Astrocyte (in vitro differentiated cells and primary cell): ENCODE measurements around the gene CCDC177.

Source experiments
- EZH2 ChIP-seq: IDR thresholded peaks from 2 replicates; pipeline ENCODE4 v1.6.1; 2012; ENCODE audit warnings: mild to moderate bottlenecking, low read length, inconsistent platforms; ENCODE audit not compliant: insufficient read depth
- TF ChIP-seq, protein P1 (sequence below): IDR thresholded peaks from 2 replicates; pipeline ENCODE4 v1.5.1; 2011; ENCODE audit warnings: low read depth, mild to moderate bottlenecking, inconsistent platforms, low read length, moderate library complexity; ENCODE audit not compliant: insufficient read depth

DNA sequence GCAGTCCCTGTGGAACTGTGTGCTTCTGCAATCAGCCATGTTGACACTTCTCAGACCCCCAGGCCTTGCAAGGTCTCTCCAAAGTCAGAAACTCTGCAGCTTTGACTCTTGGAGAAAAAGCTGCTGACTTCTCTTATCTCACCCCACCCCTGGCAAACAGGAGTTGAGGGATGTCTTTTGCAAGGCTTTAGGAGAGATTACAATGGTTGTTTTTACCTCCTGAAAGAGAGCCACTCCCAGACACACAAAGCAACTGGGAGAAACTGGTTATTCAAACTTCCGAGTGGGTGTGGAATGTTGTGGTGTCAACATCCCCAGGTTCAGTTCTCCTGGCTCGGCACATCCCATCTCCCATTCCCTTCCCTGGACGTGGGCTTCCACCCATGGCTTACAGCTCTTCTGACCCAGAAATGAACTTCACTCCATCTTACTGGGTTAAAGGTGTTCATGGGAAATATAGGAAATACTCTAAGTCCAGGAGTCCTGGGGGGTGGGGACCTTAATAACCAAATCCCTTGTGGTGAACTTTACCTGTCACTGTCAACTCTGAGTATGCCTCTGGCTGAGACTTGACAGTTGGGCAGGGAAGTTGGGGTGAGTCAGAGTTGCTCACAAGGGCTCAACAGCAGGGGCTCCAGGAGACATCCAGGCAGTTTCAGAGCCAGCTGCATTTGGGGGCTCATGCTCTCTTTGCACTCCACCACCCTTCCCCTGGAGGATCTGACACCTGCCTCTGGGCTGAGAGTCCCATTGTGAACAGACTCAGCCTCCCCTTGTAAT lies 41.9 kb downstream of the CCDC177 start:
- TF ChIP-seq, protein P1, sequence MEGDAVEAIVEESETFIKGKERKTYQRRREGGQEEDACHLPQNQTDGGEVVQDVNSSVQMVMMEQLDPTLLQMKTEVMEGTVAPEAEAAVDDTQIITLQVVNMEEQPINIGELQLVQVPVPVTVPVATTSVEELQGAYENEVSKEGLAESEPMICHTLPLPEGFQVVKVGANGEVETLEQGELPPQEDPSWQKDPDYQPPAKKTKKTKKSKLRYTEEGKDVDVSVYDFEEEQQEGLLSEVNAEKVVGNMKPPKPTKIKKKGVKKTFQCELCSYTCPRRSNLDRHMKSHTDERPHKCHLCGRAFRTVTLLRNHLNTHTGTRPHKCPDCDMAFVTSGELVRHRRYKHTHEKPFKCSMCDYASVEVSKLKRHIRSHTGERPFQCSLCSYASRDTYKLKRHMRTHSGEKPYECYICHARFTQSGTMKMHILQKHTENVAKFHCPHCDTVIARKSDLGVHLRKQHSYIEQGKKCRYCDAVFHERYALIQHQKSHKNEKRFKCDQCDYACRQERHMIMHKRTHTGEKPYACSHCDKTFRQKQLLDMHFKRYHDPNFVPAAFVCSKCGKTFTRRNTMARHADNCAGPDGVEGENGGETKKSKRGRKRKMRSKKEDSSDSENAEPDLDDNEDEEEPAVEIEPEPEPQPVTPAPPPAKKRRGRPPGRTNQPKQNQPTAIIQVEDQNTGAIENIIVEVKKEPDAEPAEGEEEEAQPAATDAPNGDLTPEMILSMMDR = no peak
- no peak for TF ChIP-seq EZH2
